ENCODE measurements around the gene ORC3. TPM values are rescaled to one million over a fixed set of nuclear protein-coding genes. Genes with fewer than 3 reads are reported as not detected.
"Not testable (repeated sequence)": the region's sequence is repeated elsewhere in the genome, so short reads cannot be mapped to it uniquely, and the experiment has no call there.

Gene ORC3
- total and polyA plus RNA-seq, 5 experiments from 2014 or later = 30.9 to 37.7 (median 33.8) TPM

DNA sequence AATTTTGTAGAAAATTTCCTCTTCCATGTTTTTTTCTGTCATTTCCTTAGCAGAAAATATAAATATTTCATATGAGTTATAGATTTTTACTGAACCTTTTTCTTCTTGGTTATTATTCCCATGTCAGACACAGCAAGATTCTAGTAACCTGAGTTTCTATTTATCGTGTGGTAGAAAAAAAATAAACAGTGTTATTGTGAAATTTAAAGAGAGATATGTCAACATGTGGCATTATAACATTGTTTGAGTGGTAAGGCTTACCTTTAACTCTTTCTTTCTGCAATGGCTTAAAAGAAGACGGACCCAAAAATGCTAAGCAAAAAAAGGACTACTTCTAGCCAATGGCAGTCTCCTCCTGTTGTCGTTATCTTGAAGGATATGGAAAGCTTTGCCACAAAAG lies 18.9 kb downstream of the ORC3 start:
- no peak overlapping the region for H3K4me3 Mint-ChIP-seq
- H3K9me3 Mint-ChIP-seq = peaks cover 0 to 2% (median 0%) of the 10 kb centered on the region in 9 donors
- peaks cover 7 to 65% (median 26%) of the 10 kb centered on the region in 3 donors for H3K36me3 Mint-ChIP-seq
- ATAC-seq (no peak), DNase-seq (no peak)
- POLR2A ChIA-PET = no interaction called here
- H3K27me3 Mint-ChIP-seq = no peaks in the 10 kb centered on the region
- no peaks in the 10 kb centered on the region for H3K4me1 Mint-ChIP-seq
- no peak overlapping the region for H3K27ac Mint-ChIP-seq

DNA sequence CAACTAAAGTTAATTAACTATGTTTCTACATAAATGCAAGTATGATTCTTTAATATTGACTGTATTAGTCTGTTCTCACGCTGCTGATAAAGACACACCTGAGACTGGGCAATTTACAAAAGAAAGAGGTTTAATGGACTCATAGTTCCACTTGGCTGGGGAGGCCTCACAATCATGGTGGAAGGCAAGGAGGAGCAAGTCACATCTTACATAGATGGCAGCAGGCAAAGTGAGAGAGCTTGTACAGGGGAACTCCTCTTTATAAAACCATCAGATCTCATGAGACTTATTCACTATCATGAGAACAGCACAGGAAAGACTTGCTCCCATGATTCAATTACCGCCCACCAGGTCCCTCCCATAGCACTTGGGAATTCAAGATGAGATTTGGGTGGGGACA lies 23.1 kb downstream of the ORC3 start:
- POLR2A ChIA-PET, H3K4me3 Mint-ChIP-seq, ATAC-seq, H3K27me3 Mint-ChIP-seq, DNase-seq, H3K4me1 Mint-ChIP-seq, H3K9me3 Mint-ChIP-seq, H3K27ac Mint-ChIP-seq: not testable (repeated sequence)
- H3K36me3 Mint-ChIP-seq = peaks cover 7 to 64% (median 37%) of the 10 kb centered on the region in 3 donors

DNA sequence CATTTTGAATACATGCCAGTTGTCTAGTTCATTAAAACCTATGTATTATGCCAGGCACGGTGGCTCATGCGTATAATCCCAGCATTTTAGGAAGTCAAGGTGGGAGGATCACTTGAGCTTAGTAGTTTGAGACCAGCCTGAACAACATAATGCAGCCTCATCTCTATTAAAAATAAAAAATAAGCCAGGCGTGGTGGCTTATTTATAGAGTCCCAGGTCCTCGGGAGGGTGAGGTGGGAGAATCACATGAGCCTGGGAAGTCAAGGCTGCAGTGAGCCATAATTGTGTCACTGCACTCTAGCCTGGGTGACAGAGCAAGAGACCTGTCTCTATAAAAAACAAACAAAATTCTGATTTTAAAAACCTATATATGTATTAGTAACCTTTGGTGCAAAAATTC lies 27.5 kb downstream of the ORC3 start:
- Mint-ChIP-seq H3K27ac (no peak overlapping the region), H3K4me1 (peaks cover 0 to 1% (median 0%) of the 10 kb centered on the region in 4 donors), H3K4me3 (no peak overlapping the region), H3K27me3 (no peaks in the 10 kb centered on the region), H3K9me3 (peaks cover 0 to 2% (median 0%) of the 10 kb centered on the region in 9 donors), H3K36me3 (peaks cover 7 to 67% (median 43%) of the 10 kb centered on the region in 3 donors)
- ATAC-seq = no peak
- no peak for DNase-seq
- POLR2A ChIA-PET = no interaction called here

DNA sequence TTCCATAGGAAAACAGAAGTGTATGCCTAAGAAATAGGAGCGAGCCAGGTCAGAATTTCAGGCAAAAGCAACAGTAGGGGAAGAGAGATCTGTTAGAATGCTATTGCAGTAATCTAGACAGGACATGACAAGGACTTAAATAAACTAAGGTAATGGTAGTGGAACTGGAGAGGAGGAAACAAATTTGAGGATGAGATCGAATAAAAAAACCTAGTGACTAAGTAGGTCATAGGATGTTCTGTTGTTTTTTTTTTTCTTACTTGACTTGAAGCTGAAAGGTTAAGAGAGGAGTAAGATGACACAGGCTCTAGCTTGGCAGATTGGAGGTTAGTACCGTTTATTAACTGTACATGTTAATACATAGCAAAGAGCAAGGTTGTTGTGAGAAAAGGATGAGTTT lies 28.6 kb downstream of the ORC3 start:
- H3K9me3 Mint-ChIP-seq = no peaks in the 10 kb centered on the region
- H3K36me3 Mint-ChIP-seq = peaks cover 0 to 65% (median 40%) of the 10 kb centered on the region in 3 donors
- H3K4me1 Mint-ChIP-seq = peaks cover 0 to 1% (median 0%) of the 10 kb centered on the region in 4 donors
- no peak overlapping the region for H3K4me3 Mint-ChIP-seq
- POLR2A ChIA-PET = no interaction called here
- no peaks in the 10 kb centered on the region for H3K27me3 Mint-ChIP-seq
- DNase-seq (no peak), ATAC-seq (no peak)
- peak overlapping the region in 1 of 10 donors; percentile 76 for H3K27ac Mint-ChIP-seq

DNA sequence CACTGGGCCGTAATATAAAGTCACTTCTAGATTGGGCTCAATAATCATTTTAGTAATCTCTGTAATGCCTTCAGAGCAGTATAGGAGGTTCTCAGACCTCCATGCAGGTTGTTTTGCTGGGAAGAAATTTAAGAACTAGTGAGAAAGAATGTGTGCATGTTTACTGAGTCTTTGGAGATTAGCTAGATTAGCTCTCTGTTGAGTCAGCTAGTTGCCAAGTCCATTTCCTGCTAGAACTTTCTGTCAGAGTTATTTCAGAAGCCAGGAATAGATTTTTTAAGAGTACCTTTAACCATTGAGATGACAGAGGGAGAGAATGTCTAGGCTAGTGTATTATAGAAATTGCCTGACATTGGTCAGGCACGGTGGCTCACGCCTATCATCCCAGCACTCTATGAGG lies 33.3 kb downstream of the ORC3 start:
- Mint-ChIP-seq H3K36me3 (peaks cover 0 to 70% (median 37%) of the 10 kb centered on the region in 3 donors), H3K9me3 (no peaks in the 10 kb centered on the region), H3K27ac (no peak overlapping the region), H3K4me3 (no peak overlapping the region), H3K4me1 (no peaks in the 10 kb centered on the region), H3K27me3 (no peaks in the 10 kb centered on the region)
- no peak for ATAC-seq
- no peak for DNase-seq
- POLR2A ChIA-PET = no interaction called here

DNA sequence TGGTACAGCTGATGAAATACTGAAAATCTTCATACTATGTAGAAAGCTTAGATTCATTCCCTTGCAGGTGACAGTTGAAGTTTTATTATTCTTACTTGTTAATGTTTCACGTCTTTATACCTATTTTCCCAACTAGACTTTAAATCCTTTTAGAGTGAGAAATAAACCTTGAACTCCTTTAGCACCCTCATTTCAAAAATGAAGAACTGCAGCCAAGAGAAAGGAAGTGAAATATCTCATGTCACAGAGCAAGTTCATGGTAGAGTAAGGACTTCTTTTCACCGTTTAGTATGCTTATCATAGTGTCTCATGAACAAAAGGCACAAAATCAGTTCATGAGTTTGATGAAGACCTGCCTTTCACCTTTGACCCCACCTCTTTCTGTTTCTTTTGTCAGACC lies 38.5 kb downstream of the ORC3 start:
- no peak overlapping the region for H3K4me3 Mint-ChIP-seq
- ATAC-seq = no peak
- no peaks in the 10 kb centered on the region for H3K9me3 Mint-ChIP-seq
- no peak overlapping the region for H3K27ac Mint-ChIP-seq
- H3K4me1 Mint-ChIP-seq = no peaks in the 10 kb centered on the region
- POLR2A ChIA-PET = interaction anchor here (0.7 kb wide), 1 partner anchor 74 kb away, joined by 3 read pairs; the partner anchor contains the start of gene AKIRIN2
- H3K27me3 Mint-ChIP-seq = no peaks in the 10 kb centered on the region
- DNase-seq = no peak
- peaks cover 0 to 65% (median 36%) of the 10 kb centered on the region in 3 donors for H3K36me3 Mint-ChIP-seq

DNA sequence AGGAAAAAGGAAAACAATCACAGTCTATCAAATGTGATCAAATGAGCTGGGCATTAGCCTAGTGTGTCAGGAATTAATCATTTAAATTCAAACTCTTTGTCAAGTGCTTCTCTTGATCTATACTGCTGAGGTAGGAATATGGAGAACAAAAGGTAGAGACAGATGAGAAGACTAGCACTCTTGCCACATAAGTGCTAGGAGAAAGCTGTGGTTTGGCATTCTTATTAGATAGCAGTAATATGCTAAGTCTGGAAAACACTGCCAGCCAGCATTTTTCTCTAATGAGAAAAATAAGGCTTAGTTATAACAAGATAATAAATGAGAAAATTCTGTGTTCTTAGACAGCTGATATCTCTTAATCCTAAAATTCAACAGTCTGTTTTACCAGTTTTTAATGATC lies 38.9 kb downstream of the ORC3 start:
- peaks cover 0 to 64% (median 36%) of the 10 kb centered on the region in 3 donors for H3K36me3 Mint-ChIP-seq
- H3K4me1 Mint-ChIP-seq = no peaks in the 10 kb centered on the region
- H3K27me3 Mint-ChIP-seq = no peaks in the 10 kb centered on the region
- no peak overlapping the region for H3K4me3 Mint-ChIP-seq
- DNase-seq (no peak), ATAC-seq (no peak)
- POLR2A ChIA-PET = interaction anchor here (0.7 kb wide), 1 partner anchor 73 kb away, joined by 3 read pairs; the partner anchor contains the start of gene AKIRIN2
- H3K27ac Mint-ChIP-seq = no peak overlapping the region
- H3K9me3 Mint-ChIP-seq = no peaks in the 10 kb centered on the region

DNA sequence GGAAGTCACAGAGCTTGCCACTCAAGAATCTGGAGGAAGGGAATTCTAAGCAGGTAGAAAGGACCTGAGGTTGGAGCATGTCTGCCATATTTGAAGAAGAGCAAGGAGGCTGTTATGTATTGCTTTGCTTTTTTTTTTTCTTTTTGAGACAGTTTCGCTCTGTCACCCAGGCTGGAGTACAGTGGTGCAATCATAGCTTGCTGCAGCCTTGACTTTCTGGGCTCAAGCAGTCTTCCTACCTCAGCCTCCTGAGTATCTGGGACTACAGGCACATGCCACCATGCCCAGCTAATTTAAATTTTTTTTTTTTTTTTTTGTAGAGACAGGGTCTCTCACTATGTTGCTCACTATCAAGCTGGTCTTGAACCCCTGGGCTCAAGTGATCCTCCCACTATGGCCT lies 40.8 kb downstream of the ORC3 start:
- Mint-ChIP-seq H3K36me3 (peaks cover 0 to 60% (median 28%) of the 10 kb centered on the region in 3 donors), H3K27ac (no peak overlapping the region), H3K4me3 (no peak overlapping the region), H3K9me3 (no peaks in the 10 kb centered on the region), H3K4me1 (no peaks in the 10 kb centered on the region), H3K27me3 (no peaks in the 10 kb centered on the region)
- DNase-seq = no peak
- no peak for ATAC-seq
- POLR2A ChIA-PET = no interaction called here

DNA sequence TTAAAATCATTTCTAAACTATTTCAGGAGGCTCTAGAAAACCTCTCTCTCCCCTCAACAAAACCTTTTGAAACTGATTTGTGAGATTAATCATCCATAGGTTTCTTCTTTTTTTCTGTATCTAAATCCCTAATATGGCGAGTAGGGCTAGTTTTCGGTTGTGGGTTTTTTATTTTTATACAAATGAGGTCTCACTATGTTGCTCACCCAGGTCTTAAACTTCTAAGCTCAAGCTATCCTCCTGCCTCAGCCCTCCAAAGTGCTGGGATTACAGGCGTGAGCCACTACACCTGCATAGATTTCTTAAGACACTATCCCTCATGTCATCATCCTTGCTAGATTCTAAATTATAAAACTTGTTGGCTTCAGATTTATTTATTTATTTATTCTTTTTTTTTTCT lies 43.9 kb downstream of the ORC3 start:
- POLR2A ChIA-PET = no interaction called here
- Mint-ChIP-seq H3K4me1 (peaks cover 0 to 3% (median 0%) of the 10 kb centered on the region in 4 donors), H3K36me3 (peaks cover 0 to 65% (median 39%) of the 10 kb centered on the region in 3 donors), H3K27me3 (no peaks in the 10 kb centered on the region), H3K9me3 (no peaks in the 10 kb centered on the region), H3K4me3 (no peak overlapping the region), H3K27ac (no peak overlapping the region)
- ATAC-seq = no peak
- no peak for DNase-seq

DNA sequence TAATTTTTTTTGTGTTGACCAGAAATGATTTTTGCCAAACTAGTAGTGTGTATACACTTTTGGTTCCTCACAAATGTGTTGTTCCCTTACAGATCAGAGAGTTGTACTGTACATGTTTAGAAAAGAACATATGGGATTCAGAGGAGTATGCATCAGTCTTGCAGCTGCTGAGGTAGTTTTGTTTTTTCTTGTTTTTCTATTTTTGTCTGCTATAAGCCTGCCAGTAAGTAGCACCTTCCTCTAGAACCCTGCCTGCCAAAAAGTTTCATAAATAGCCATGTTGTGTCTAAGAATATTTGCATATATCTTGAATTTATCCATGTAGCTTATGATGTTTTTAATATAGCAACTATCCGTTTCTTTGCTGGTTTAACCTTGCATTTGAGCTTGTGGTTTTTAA lies 46.4 kb downstream of the ORC3 start:
- DNase-seq = no peak
- H3K27ac Mint-ChIP-seq = no peak overlapping the region
- no peaks in the 10 kb centered on the region for H3K9me3 Mint-ChIP-seq
- H3K27me3 Mint-ChIP-seq = no peaks in the 10 kb centered on the region
- peaks cover 0 to 68% (median 38%) of the 10 kb centered on the region in 3 donors for H3K36me3 Mint-ChIP-seq
- H3K4me3 Mint-ChIP-seq = no peak overlapping the region
- no peak for ATAC-seq
- peaks cover 0 to 3% (median under 1%) of the 10 kb centered on the region in 4 donors for H3K4me1 Mint-ChIP-seq
- POLR2A ChIA-PET = no interaction called here

DNA sequence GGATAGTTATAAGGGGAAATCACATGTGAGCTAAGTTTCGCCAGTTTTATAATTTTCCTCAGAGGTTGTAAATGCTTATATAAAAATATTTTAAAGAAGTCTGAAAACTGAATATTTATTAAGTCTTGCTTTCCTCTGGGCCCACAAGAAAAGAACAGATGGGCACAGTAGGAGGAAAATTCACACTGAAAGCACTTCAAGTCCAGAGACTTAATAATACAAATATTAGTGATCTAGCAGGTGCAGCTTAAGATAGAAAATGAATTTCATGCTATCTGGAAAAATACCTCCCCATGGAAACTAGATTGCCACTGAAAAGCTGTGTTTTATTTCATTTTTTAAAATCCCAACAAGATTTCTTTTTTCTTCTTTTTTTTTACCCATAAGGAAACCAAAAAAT lies 47.2 kb downstream of the ORC3 start:
- Mint-ChIP-seq H3K27ac (no peak overlapping the region), H3K9me3 (no peaks in the 10 kb centered on the region), H3K4me1 (peaks cover 0 to 3% (median under 1%) of the 10 kb centered on the region in 4 donors), H3K4me3 (no peak overlapping the region), H3K36me3 (peaks cover 0 to 72% (median 38%) of the 10 kb centered on the region in 3 donors), H3K27me3 (no peaks in the 10 kb centered on the region)
- DNase-seq (no peak), ATAC-seq (no peak)
- POLR2A ChIA-PET = no interaction called here

DNA sequence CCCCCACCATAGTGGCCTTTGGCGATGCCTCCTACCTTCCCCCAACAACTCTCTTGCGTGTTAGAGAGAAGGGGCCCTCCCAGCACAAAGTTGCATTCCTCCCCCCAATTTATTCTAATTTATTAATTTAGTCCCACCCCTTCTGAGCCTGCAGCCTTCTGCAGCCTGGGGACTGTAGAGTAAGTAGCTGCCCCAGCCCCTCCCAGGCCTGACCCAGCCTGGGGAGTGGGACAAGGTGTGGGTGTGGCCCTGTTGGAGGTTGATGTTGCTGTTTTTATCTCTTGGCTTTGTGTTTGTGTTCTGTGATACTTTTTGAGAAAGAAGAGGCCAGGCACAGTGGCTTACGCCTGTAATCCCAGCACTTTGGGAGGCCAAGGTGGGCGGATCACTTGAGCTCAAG lies 49.4 kb downstream of the ORC3 start:
- no peak overlapping the region for H3K4me3 Mint-ChIP-seq
- no peak for DNase-seq
- POLR2A ChIA-PET = no interaction called here
- H3K27ac Mint-ChIP-seq = no peak overlapping the region
- no peak for ATAC-seq
- H3K9me3 Mint-ChIP-seq = no peaks in the 10 kb centered on the region
- no peaks in the 10 kb centered on the region for H3K27me3 Mint-ChIP-seq
- H3K36me3 Mint-ChIP-seq = peaks cover 0 to 63% (median 29%) of the 10 kb centered on the region in 3 donors
- peaks cover 0 to 4% (median 3%) of the 10 kb centered on the region in 4 donors for H3K4me1 Mint-ChIP-seq

DNA sequence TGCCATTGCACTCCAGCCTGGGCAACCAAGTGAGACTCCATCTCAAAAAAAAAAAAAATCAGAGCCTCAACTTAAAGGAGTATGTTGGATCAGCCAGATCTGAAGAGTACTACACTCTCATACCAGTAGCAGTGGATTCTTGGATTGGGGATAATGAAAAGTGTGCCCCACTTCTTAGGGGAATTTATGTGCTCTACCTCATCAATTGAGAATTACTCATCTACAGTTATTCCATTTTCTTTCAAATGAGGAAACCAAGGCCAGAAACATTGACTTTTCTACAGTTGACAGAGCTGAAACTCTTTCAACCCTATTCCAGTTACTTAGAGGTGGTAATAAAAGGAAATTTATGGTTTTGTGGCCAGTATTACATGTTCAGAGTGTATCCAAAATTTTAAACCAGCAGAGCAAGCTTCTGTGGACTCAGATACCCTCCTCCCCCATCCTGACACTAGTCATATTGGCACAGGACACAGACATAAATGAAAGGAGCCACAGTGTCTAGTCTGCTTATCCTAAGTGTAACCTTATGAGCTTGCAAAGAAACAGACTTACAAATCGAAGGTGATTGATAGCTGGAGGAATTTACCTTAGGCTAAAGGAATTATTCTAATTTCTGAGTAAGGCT lies 51.2 kb downstream of the ORC3 start:
- ATAC-seq = no peak
- DNase-seq = no peak
- Mint-ChIP-seq H3K27ac (no peak overlapping the region), H3K36me3 (peaks cover 0 to 50% (median 24%) of the 10 kb centered on the region in 3 donors), H3K27me3 (no peaks in the 10 kb centered on the region), H3K4me3 (no peak overlapping the region), H3K9me3 (no peaks in the 10 kb centered on the region), H3K4me1 (peaks cover 7 to 14% (median 12%) of the 10 kb centered on the region in 4 donors)
- POLR2A ChIA-PET = interaction anchor here (0.5 kb wide), 1 partner anchor 302 kb away, joined by 7 read pairs; no protein-coding TSS in a partner anchor

DNA sequence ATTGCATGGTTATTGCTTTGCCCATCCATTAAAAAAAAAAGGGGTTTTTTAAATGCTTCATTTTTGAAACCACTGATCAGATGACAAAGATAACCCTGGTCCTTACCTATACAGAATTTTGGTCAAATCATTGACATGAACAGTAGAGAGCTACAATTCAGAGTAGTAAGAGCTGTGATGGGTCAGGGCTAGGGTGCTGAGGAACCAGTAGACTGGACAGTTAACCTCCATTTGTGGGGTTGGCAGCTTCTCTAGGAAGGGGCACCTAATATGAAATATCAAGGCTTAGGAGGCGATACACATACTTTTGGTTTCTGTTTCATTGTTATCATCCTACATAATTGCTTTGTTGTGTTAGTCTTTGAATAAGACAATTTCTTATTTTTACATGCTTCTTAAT lies 55.1 kb downstream of the ORC3 start:
- H3K27me3 Mint-ChIP-seq = no peaks in the 10 kb centered on the region
- peak overlapping the region in 7 of 10 donors; percentile 26 to 80 (median 58) for H3K27ac Mint-ChIP-seq
- POLR2A ChIA-PET = no interaction called here
- H3K4me3 Mint-ChIP-seq = peak overlapping the region; percentile 15 to 81 (median 66)
- DNase-seq (no peak), ATAC-seq (no peak)
- H3K36me3 Mint-ChIP-seq = peaks cover 0 to 43% (median 11%) of the 10 kb centered on the region in 3 donors
- H3K9me3 Mint-ChIP-seq = no peaks in the 10 kb centered on the region
- peaks cover 7 to 19% (median 12%) of the 10 kb centered on the region in 4 donors for H3K4me1 Mint-ChIP-seq

Data from naive thymus-derived CD8-positive, alpha-beta T cell (primary cell).